ENCODE measurements around the gene CIROP.

Gene CIROP

GRCh38 chr14:23063601-23064000, 41.2 kb downstream of the CIROP start:
- H3K27ac ChIP-seq (ENCODE audit: low read depth, low read length) = no peak overlapping the region
- peaks cover 16% of the 10 kb centered on the region for H3K79me2 ChIP-seq (ENCODE audit: insufficient read depth, low read length)
- no peak overlapping the region for H3K4me3 ChIP-seq (ENCODE audit: insufficient read depth, low read length, poor library complexity, severe bottlenecking)
- H3K9me2 ChIP-seq (replicated peaks; ENCODE audit: insufficient read depth, low read length) = no peaks in the 10 kb centered on the region
- H3K27me3 ChIP-seq (ENCODE audit: low read length) = no peaks in the 10 kb centered on the region
- no peak overlapping the region for H3K9ac ChIP-seq (ENCODE audit: low read length)
- no peak for TF ChIP-seq EZH2phosphoT487 (conservative IDR thresholded peaks at IDR 0.05; ENCODE audit: low read length)
- TF ChIP-seq, protein P1, sequence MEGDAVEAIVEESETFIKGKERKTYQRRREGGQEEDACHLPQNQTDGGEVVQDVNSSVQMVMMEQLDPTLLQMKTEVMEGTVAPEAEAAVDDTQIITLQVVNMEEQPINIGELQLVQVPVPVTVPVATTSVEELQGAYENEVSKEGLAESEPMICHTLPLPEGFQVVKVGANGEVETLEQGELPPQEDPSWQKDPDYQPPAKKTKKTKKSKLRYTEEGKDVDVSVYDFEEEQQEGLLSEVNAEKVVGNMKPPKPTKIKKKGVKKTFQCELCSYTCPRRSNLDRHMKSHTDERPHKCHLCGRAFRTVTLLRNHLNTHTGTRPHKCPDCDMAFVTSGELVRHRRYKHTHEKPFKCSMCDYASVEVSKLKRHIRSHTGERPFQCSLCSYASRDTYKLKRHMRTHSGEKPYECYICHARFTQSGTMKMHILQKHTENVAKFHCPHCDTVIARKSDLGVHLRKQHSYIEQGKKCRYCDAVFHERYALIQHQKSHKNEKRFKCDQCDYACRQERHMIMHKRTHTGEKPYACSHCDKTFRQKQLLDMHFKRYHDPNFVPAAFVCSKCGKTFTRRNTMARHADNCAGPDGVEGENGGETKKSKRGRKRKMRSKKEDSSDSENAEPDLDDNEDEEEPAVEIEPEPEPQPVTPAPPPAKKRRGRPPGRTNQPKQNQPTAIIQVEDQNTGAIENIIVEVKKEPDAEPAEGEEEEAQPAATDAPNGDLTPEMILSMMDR (IDR thresholded peaks at IDR 0.05; ENCODE audit: insufficient read depth, low read length, poor library complexity, severe bottlenecking) = no peak
- H3K9me3 ChIP-seq (ENCODE audit: insufficient read depth, low read length) = no peaks in the 10 kb centered on the region
- H2AFZ ChIP-seq (ENCODE audit: low read depth, low read length, severe bottlenecking) = no peak overlapping the region
- no peak overlapping the region for H3K4me2 ChIP-seq (ENCODE audit: low read depth, low read length, poor library complexity, severe bottlenecking)
- peaks cover 5% of the 10 kb centered on the region; the same call in 1 of the 2 replicates for H3F3A ChIP-seq (ENCODE audit: insufficient read depth)
- peaks cover 45% of the 10 kb centered on the region for H3K36me3 ChIP-seq (ENCODE audit: low read length)
- peaks cover 9% of the 10 kb centered on the region; the same call in 1 of the 2 replicates for H4K20me1 ChIP-seq (ENCODE audit: low read depth, low read length)

DNA sequence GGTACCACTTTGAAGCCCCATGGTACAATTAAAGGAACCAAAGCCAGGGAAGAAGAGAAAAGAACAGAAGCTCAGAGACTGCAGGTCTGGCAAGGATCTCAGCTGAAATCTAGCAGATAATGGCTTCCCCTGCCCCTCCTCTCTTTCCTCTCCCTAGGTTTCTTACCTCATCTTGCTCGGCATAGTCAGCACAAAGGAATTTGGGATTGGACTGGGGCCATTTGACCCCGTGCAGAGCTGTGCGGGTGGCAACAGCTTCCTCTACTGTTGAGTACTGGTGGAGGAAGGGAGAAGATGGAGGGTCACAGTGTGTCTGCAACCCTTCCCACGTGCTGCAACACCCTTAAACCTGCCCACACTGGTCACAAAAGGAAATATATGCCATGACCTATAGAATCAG, 42.8 kb downstream of the CIROP start:
- Histone ChIP-seq H3K27me3 (ENCODE audit: low read length) (no peaks in the 10 kb centered on the region), H3K36me3 (ENCODE audit: low read length) (peaks cover 33% of the 10 kb centered on the region), H3K79me2 (ENCODE audit: insufficient read depth, low read length) (0 out of 2 replicates have a peak, but pooled peaks cover 5% of the 10 kb centered on the region), H3F3A (ENCODE audit: insufficient read depth) (peaks cover 5% of the 10 kb centered on the region; the same call in 1 of the 2 replicates), H3K9me3 (ENCODE audit: insufficient read depth, low read length) (no peaks in the 10 kb centered on the region), H3K27ac (ENCODE audit: low read depth, low read length) (no peak overlapping the region), H3K9ac (ENCODE audit: low read length) (no peak overlapping the region), H2AFZ (ENCODE audit: low read depth, low read length, severe bottlenecking) (no peak overlapping the region), H3K9me2 (replicated peaks; ENCODE audit: insufficient read depth, low read length) (no peaks in the 10 kb centered on the region), H3K4me2 (ENCODE audit: low read depth, low read length, poor library complexity, severe bottlenecking) (no peak overlapping the region), H3K4me3 (ENCODE audit: insufficient read depth, low read length, poor library complexity, severe bottlenecking) (no peak overlapping the region), H4K20me1 (ENCODE audit: low read depth, low read length) (no peaks in the 10 kb centered on the region)
- TF ChIP-seq, protein P1 (IDR thresholded peaks at IDR 0.05; ENCODE audit: insufficient read depth, low read length, poor library complexity, severe bottlenecking) = no peak
- TF ChIP-seq EZH2phosphoT487 (conservative IDR thresholded peaks at IDR 0.05; ENCODE audit: low read length) = no peak

DNA sequence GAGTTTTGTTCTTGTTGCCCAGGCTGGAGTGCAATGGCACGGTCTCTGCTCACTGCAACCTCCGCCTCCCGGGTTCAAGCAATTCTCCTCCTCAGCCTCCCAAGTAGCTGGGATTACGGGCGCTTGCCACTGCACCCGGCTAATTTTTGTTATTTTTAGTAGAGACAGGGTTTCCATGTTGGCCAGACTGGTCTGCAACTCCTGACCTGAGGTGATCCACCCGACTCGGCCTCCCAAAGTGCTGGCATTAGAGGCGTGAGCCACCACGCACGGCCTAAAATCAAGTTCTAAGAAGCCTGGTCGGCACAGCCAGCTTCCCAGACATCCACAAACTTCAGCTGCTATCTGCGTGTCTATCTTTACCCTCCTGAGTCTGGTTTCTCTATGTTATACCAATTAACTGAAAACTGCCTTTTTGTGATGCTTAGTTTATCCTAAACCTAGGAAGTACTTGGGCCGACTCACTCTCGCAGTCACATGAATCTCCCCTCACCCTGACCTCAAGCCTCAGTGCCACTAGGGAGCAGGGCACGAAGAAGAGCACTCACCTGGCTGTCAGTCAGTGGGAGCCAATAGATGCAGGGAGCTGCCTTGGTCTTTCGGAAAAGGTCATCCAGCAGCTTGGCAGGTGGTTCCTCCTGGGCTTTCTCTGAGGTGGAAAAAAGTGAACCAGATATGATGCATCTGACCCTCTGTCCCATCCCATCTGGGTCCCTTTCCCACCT, 44.1 kb downstream of the CIROP start:
- H3K9me3 ChIP-seq (ENCODE audit: insufficient read depth, low read length) = no peaks in the 10 kb centered on the region
- H3K27me3 ChIP-seq (ENCODE audit: low read length) = no peaks in the 10 kb centered on the region
- no peak overlapping the region for H2AFZ ChIP-seq (ENCODE audit: low read depth, low read length, severe bottlenecking)
- H3K27ac ChIP-seq (ENCODE audit: low read depth, low read length) = no peak overlapping the region
- no peak overlapping the region for H3K4me2 ChIP-seq (ENCODE audit: low read depth, low read length, poor library complexity, severe bottlenecking)
- no peaks in the 10 kb centered on the region for H3K79me2 ChIP-seq (ENCODE audit: insufficient read depth, low read length)
- H3K9me2 ChIP-seq (replicated peaks; ENCODE audit: insufficient read depth, low read length) = no peaks in the 10 kb centered on the region
- H3K36me3 ChIP-seq (ENCODE audit: low read length) = peaks cover 26% of the 10 kb centered on the region
- TF ChIP-seq, protein P1 (IDR thresholded peaks at IDR 0.05; ENCODE audit: insufficient read depth, low read length, poor library complexity, severe bottlenecking) = no peak
- no peak for TF ChIP-seq EZH2phosphoT487 (conservative IDR thresholded peaks at IDR 0.05; ENCODE audit: low read length)
- H3K4me3 ChIP-seq (ENCODE audit: insufficient read depth, low read length, poor library complexity, severe bottlenecking) = no peak overlapping the region
- no peak overlapping the region for H3K9ac ChIP-seq (ENCODE audit: low read length)
- peaks cover 9% of the 10 kb centered on the region; the same call in 1 of the 2 replicates for H3F3A ChIP-seq (ENCODE audit: insufficient read depth)
- H4K20me1 ChIP-seq (ENCODE audit: low read depth, low read length) = no peaks in the 10 kb centered on the region

All from SU-DHL-6 (cell line).